ENCODE data around the gene IL1B.

Gene IL1B

DNA sequence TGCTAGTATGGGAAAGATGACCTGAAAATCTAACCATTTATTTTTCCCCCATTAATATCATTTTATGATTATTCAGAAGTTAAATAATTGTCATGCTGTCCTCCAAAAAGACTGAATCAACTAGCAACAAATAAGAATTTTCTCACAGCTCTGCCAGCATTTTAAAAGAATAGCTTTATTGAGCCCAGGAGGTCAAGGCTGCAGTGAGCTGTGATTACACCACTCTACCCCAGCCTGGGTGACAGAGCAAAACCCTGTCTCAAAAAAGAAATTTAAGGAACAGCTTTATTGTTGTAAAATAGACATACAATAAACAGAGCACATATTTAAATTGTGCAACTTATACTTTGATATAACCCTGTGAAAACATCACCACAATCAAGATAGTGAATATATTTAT is 27.5 kb downstream of the IL1B start:
- no peaks in the 10 kb centered on the region for H3K27me3 ChIP-seq (ENCODE audit: insufficient read depth, poor library complexity, severe bottlenecking)
- ATAC-seq (ENCODE audit: low read depth) = no peak
- H3K4me3 ChIP-seq (ENCODE audit: severe bottlenecking) = no peak overlapping the region
- no peak for DNase-seq (ENCODE audit: low spot score)
- TF ChIP-seq, protein P1, sequence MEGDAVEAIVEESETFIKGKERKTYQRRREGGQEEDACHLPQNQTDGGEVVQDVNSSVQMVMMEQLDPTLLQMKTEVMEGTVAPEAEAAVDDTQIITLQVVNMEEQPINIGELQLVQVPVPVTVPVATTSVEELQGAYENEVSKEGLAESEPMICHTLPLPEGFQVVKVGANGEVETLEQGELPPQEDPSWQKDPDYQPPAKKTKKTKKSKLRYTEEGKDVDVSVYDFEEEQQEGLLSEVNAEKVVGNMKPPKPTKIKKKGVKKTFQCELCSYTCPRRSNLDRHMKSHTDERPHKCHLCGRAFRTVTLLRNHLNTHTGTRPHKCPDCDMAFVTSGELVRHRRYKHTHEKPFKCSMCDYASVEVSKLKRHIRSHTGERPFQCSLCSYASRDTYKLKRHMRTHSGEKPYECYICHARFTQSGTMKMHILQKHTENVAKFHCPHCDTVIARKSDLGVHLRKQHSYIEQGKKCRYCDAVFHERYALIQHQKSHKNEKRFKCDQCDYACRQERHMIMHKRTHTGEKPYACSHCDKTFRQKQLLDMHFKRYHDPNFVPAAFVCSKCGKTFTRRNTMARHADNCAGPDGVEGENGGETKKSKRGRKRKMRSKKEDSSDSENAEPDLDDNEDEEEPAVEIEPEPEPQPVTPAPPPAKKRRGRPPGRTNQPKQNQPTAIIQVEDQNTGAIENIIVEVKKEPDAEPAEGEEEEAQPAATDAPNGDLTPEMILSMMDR (IDR thresholded peaks at IDR 0.05; ENCODE audit: poor library complexity, severe bottlenecking) = no peak
- peak overlapping the region; percentile 96 for H3K27ac ChIP-seq (ENCODE audit: poor library complexity, severe bottlenecking)
- H3K4me1 ChIP-seq (ENCODE audit: insufficient read depth, poor library complexity, severe bottlenecking) = peaks cover 48% of the 10 kb centered on the region
- no peaks in the 10 kb centered on the region for H3K36me3 ChIP-seq (ENCODE audit: low read depth)
- H3K9me3 ChIP-seq (ENCODE audit: severe bottlenecking) = peaks cover 4% of the 10 kb centered on the region

DNA sequence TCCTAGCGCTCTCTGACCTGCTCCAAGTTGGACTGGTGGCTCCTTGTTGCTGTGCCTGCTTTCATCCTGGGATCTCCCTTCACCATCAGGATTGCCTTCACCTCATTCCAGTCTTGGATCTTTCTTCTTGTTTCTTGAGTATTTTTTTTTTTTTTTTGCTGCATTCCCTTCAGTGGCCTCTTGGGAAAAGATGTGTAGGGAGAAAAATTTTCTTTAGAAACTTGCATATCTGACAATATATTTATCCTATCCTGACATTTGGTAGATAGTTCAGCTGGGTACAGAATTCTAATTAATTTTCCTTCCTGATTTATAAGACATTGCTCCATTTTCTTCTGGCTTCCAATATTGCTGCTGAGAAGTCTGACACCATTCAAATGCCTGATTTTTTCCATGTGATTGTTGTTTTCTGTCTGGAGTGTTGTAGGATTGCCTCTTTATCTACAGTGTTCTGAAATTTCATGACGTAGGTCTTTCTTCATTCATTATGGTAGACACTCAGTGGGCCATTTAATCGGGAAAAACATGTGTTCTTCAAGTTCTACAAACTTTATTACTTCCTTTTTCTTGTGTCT is 29.3 kb downstream of the IL1B start:
- no peak for DNase-seq (ENCODE audit: low spot score)
- Histone ChIP-seq H3K27ac (ENCODE audit: poor library complexity, severe bottlenecking) (peak overlapping the region; percentile 95), H3K36me3 (ENCODE audit: low read depth) (no peaks in the 10 kb centered on the region), H3K27me3 (ENCODE audit: insufficient read depth, poor library complexity, severe bottlenecking) (no peaks in the 10 kb centered on the region), H3K9me3 (ENCODE audit: severe bottlenecking) (peaks cover 4% of the 10 kb centered on the region), H3K4me3 (ENCODE audit: severe bottlenecking) (no peak overlapping the region), H3K4me1 (ENCODE audit: insufficient read depth, poor library complexity, severe bottlenecking) (peaks cover 40% of the 10 kb centered on the region)
- TF ChIP-seq, protein P1 (IDR thresholded peaks at IDR 0.05; ENCODE audit: poor library complexity, severe bottlenecking) = no peak
- ATAC-seq (ENCODE audit: low read depth) = no peak

DNA sequence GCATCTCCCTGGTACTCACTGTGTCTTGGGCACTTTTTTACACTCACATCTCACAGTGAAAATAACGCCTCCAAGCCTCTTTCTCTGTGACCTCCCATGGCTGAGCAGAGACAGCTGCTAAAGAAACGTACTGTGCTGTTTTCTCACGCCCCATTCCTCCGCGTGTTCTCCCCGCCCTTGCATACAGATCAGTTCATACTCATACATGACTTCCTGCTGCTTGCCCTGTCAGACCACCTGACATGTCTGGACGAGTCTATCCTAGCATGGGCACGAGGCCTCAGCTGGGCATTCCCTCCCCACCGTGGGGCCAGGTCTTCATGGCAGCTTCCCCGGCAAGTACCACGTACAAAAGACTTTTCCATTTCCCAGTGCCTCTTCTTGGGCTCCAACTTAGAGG is 31.0 kb downstream of the IL1B start:
- Histone ChIP-seq H3K27me3 (ENCODE audit: insufficient read depth, poor library complexity, severe bottlenecking) (no peaks in the 10 kb centered on the region), H3K4me1 (ENCODE audit: insufficient read depth, poor library complexity, severe bottlenecking) (peaks cover 30% of the 10 kb centered on the region), H3K9me3 (ENCODE audit: severe bottlenecking) (peaks cover 4% of the 10 kb centered on the region), H3K27ac (ENCODE audit: poor library complexity, severe bottlenecking) (peak overlapping the region; percentile 95), H3K36me3 (ENCODE audit: low read depth) (no peaks in the 10 kb centered on the region), H3K4me3 (ENCODE audit: severe bottlenecking) (no peak overlapping the region)
- TF ChIP-seq, protein P1 (IDR thresholded peaks at IDR 0.05; ENCODE audit: poor library complexity, severe bottlenecking) = no peak
- ATAC-seq (ENCODE audit: low read depth) (peak; percentile 68), DNase-seq (ENCODE audit: low spot score) (peak; percentile 91)

DNA sequence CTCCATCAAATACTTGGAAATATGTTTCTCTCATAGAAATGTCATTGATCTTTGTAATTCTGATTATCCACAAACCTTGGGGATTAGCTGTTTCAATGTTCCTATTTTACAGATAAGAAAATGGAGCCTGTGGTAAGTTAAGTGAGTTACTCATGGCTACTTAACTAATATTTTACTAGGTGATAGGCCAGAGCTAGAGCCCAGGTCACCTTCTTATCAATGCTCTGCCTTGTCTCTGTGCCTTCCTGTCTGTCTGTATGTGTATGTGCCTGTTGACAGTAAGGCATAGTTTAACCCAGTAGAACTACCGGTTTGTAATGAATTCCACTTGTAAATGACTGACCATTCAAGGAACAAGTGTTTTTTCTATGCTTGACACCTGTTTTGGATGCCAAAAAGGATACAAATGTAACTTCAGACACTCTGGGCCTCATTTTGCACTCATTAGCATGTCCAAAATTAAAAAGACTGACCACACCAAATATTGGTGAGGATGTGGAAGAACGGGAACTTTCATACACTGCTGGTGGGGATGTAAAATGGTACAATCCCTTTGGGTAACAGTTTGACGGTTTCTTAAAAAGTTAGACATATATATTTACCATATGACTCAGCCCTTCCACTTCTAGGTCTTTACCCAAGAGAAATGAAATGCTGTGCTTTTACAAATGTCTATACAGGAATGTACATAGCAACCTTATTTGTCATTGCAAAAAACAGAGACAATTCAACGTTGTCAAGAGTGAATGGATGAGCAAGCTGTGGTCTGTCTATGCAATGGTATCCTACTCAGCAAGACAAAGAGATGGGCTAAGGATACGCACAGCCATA is 32.7 kb downstream of the IL1B start:
- Histone ChIP-seq H3K36me3 (ENCODE audit: low read depth) (no peaks in the 10 kb centered on the region), H3K27me3 (ENCODE audit: insufficient read depth, poor library complexity, severe bottlenecking) (no peaks in the 10 kb centered on the region), H3K27ac (ENCODE audit: poor library complexity, severe bottlenecking) (peak overlapping the region; percentile 95), H3K4me1 (ENCODE audit: insufficient read depth, poor library complexity, severe bottlenecking) (peaks cover 33% of the 10 kb centered on the region), H3K9me3 (ENCODE audit: severe bottlenecking) (peaks cover 4% of the 10 kb centered on the region), H3K4me3 (ENCODE audit: severe bottlenecking) (no peak overlapping the region)
- TF ChIP-seq, protein P1 (IDR thresholded peaks at IDR 0.05; ENCODE audit: poor library complexity, severe bottlenecking) = no peak
- no peak for DNase-seq (ENCODE audit: low spot score)
- peak; percentile 97 for ATAC-seq (ENCODE audit: low read depth)
